Ecto neural progenitor cell (in vitro differentiated cells): ENCODE measurements around the gene ATP2A3.

Experiments
- DNase-seq: peaks from one replicate; pipeline ENCODE4 v3.0.0-alpha.2; 2018; ENCODE audit warnings: low spot score

The ATP2A3 gene

GRCh38 chr17:3973495-3974137 lies 9.4 kb upstream of the ATP2A3 start:
- DNase-seq: no peak

- no peak for DNase-seq
These were observed 8.7 kb upstream of the ATP2A3 start for GRCh38 chr17:3972931-3973330.

GRCh38 chr17:3972281-3972731 lies 8.1 kb upstream of the ATP2A3 start:
- no peak for DNase-seq

- DNase-seq: no peak
These were observed 6.4 kb upstream of the ATP2A3 start for GRCh38 chr17:3970668-3971067.

- no peak for DNase-seq
These were observed 5.7 kb upstream of the ATP2A3 start for GRCh38 chr17:3969963-3970362.

- DNase-seq: no peak
These were observed 4.8 kb upstream of the ATP2A3 start for GRCh38 chr17:3968886-3969524.

- no peak for DNase-seq
These were observed 3.8 kb upstream of the ATP2A3 start for GRCh38 chr17:3968015-3968414.

GRCh38 chr17:3966720-3967363 lies 2.6 kb upstream of the ATP2A3 start:
- no peak for DNase-seq

- peak; percentile 83 for DNase-seq
These were observed 1.0 kb upstream of the ATP2A3 start for GRCh38 chr17:3965118-3965800.

GRCh38 chr17:3963237-3964201 lies 718 bp downstream of the ATP2A3 start:
- no peak for DNase-seq

GRCh38 chr17:3962965-3963236 lies 1.3 kb downstream of the ATP2A3 start:
- no peak for DNase-seq

- no peak for DNase-seq
These were observed 1.8 kb downstream of the ATP2A3 start for GRCh38 chr17:3962217-3962964.

- DNase-seq: no peak
These were observed 2.6 kb downstream of the ATP2A3 start for GRCh38 chr17:3961564-3962047.

- no peak for DNase-seq
These were observed 3.5 kb downstream of the ATP2A3 start for GRCh38 chr17:3960764-3961163.

GRCh38 chr17:3959921-3960601 lies 4.2 kb downstream of the ATP2A3 start:
- no peak for DNase-seq

GRCh38 chr17:3959295-3959899 lies 4.8 kb downstream of the ATP2A3 start:
- no peak for DNase-seq

GRCh38 chr17:3957735-3958599 lies 6.3 kb downstream of the ATP2A3 start:
- DNase-seq: no peak

- no peak for DNase-seq
These were observed 7.3 kb downstream of the ATP2A3 start for GRCh38 chr17:3956983-3957382.
